HCT116 (cell line): ENCODE results near the gene TLCD5. TPM values are rescaled to one million over a fixed set of nuclear protein-coding genes. Genes with fewer than 3 reads are reported as not detected.

Experiments
- ATAC-seq: fragments of 200-7000 bp; cut with Tn5 transposase; 2 replicates; pipeline ENCODE4 v1.9.1; 2020; ENCODE audit warnings: mild to moderate bottlenecking, moderate library complexity
- BruUV-seq: library from RNA; stranded (reverse); fragments of 400-500 nt; replicated peaks from 2 replicates; lab custom pipeline; 2021; lab: Mats Ljungman, UMichigan
- CTCF ChIA-PET: fragments of 300-600 bp; sonication (Branson Sonifier 250); formaldehyde crosslinking; loops from one replicate; lab custom pipeline; 2021; ENCODE audit warnings: antibody characterized with exemption; lab: Charles Lee
- POLR2A ChIA-PET: fragments of 300-600, 350-600 bp; sonication (Branson Sonifier 250); formaldehyde crosslinking; loops from one replicate; lab custom pipeline; 2021; ENCODE audit warnings: antibody characterized with exemption; lab: Charles Lee
- RAD21 ChIA-PET, 2 experiments: fragments of 300-600 bp; sonication (Branson Sonifier 250); formaldehyde crosslinking; loops; one replicate each; lab custom pipeline; 2023; ENCODE audit warnings: low total read pairs in 2 of 2; ENCODE audit not compliant: uncharacterized antibody in 2 of 2, unreplicated experiment in 2 of 2, low non-redundant PET in 1 of 2; lab: Charles Lee
- DNase-seq: peaks from one replicate; pipeline ENCODE4 v3.0.0-alpha.2; 2010; ENCODE audit warnings: low read depth, low spot score
- H2AFZ ChIP-seq: fragments of 200-600 bp; shearing (Covaris generic), sonication (generic); 2 replicates; pipeline ENCODE4 v1.6.1; 2017; ENCODE audit warnings: low read depth, mixed run types, mixed read lengths, antibody characterized with exemption, low read length; ENCODE audit not compliant: poor library complexity, severe bottlenecking
- H3K27ac ChIP-seq: 2 replicates; pipeline ENCODE4 v1.5.1; 2012; ENCODE audit warnings: low read depth, low read length
- H3K27me3 ChIP-seq: fragments of 200-600 bp; sonication (generic); 2 replicates; pipeline ENCODE4 v1.6.1; 2016; ENCODE audit warnings: mixed run types, low read length, mixed read lengths; ENCODE audit not compliant: insufficient read depth
- H3K36me3 ChIP-seq, 2 experiments: fragments of 200-500 bp in 1 of 2; fragments of 200-600 bp in 1 of 2; sonication (Bioruptor generic) in 1 of 2; sonication (generic) in 1 of 2; 2 replicates each; pipeline versions ENCODE4 v1.5.1 to v1.6.1; 2014 to 2016; ENCODE audit warnings: low read length in 2 of 2, inconsistent platforms in 1 of 2, mixed read lengths in 1 of 2, mixed run types in 1 of 2; ENCODE audit not compliant: insufficient read depth in 2 of 2, control insufficient read depth in 1 of 2
- H3K4me1 ChIP-seq, 2 experiments: fragments of 200-600 bp in 1 of 2; sonication (generic) in 1 of 2; 2 replicates each; pipeline versions ENCODE4 v1.5.1 to v1.6.1; 2012 to 2017; ENCODE audit warnings: low read length in 2 of 2, inconsistent platforms in 1 of 2, mild to moderate bottlenecking in 1 of 2, mixed read lengths in 1 of 2, mixed run types in 1 of 2, moderate library complexity in 1 of 2; ENCODE audit not compliant: insufficient read depth in 2 of 2, control insufficient read depth in 1 of 2
- H3K4me2 ChIP-seq: fragments of 200-600 bp; sonication (generic); 2 replicates; pipeline ENCODE4 v1.6.1; 2017; ENCODE audit warnings: mixed run types, low read length, mixed read lengths
- H3K4me3 ChIP-seq, 2 experiments: fragments of 200-600 bp in 1 of 2; sonication (generic) in 1 of 2; replicated peaks in 1 of 2; 2 replicates each; pipeline ENCODE4 v1.5.1; 2011 to 2016; ENCODE audit warnings: low read length in 2 of 2, control low read depth in 1 of 2, low read depth in 1 of 2, mild to moderate bottlenecking in 1 of 2, mixed read lengths in 1 of 2, mixed run types in 1 of 2
- H3K79me2 ChIP-seq: fragments of 200-600 bp; sonication (generic); 2 replicates; pipeline ENCODE4 v1.6.1; 2017; ENCODE audit warnings: mild to moderate bottlenecking, mixed run types, low read length, moderate library complexity, mixed read lengths; ENCODE audit not compliant: insufficient read depth
- H3K9ac ChIP-seq: fragments of 200-600 bp; sonication (generic); 2 replicates; pipeline ENCODE4 v1.6.1; 2016; ENCODE audit warnings: low read length, mixed read lengths
- H3K9me2 ChIP-seq: fragments of 200-600 bp; sonication (generic), shearing (Covaris generic); 2 replicates; pipeline ENCODE4 v1.6.1; 2017; ENCODE audit warnings: mixed run types, mild to moderate bottlenecking, moderate library complexity; ENCODE audit not compliant: insufficient read depth
- H3K9me3 ChIP-seq, 2 experiments: fragments of 200-500 bp in 1 of 2; fragments of 200-600 bp in 1 of 2; sonication (Bioruptor generic) in 1 of 2; sonication (generic) in 1 of 2; 2 replicates each; pipeline ENCODE4 v1.6.1; 2014 to 2017; ENCODE audit warnings: low read length in 2 of 2, mixed read lengths in 2 of 2, inconsistent platforms in 1 of 2, low read depth in 1 of 2, mild to moderate bottlenecking in 1 of 2, mixed run types in 1 of 2, moderate library complexity in 1 of 2; ENCODE audit not compliant: control insufficient read depth in 1 of 2, insufficient read depth in 1 of 2
- H4K20me1 ChIP-seq: fragments of 200-600 bp; sonication (generic), shearing (Covaris generic); 2 replicates; pipeline ENCODE4 v1.6.1; 2017; ENCODE audit warnings: mixed run types, mild to moderate bottlenecking, moderate library complexity; ENCODE audit not compliant: insufficient read depth
- CEBPB ChIP-seq: IDR thresholded peaks from 2 replicates; pipeline ENCODE4 v1.6.1; 2012; ENCODE audit warnings: low read depth
- EZH2 ChIP-seq: fragments of 200-600 bp; sonication (generic); IDR thresholded peaks from 2 replicates; pipeline ENCODE4 v1.6.1; 2017; ENCODE audit warnings: antibody characterized with exemption, mixed run types
- JUND ChIP-seq: IDR thresholded peaks from 2 replicates; pipeline ENCODE4 v1.6.1; 2012
- POLR2A ChIP-seq: IDR thresholded peaks from 2 replicates; pipeline ENCODE4 v1.7.0; 2011; ENCODE audit warnings: borderline replicate concordance; ENCODE audit not compliant: insufficient read depth, insufficient read length; ENCODE audit errors: extremely low read depth
- RAD21 ChIP-seq: IDR thresholded peaks from 2 replicates; pipeline ENCODE4 v1.6.1; 2012; ENCODE audit warnings: low read depth, mild to moderate bottlenecking
- SIN3A ChIP-seq: IDR thresholded peaks from 2 replicates; pipeline ENCODE4 v1.6.1; 2012; ENCODE audit warnings: low read depth
- SP1 ChIP-seq: IDR thresholded peaks from 2 replicates; pipeline ENCODE4 v1.6.1; 2012; ENCODE audit warnings: low read depth
- ZBTB33 ChIP-seq: IDR thresholded peaks from 2 replicates; pipeline ENCODE4 v1.6.1; 2011; ENCODE audit warnings: mild to moderate bottlenecking, low read length, moderate library complexity; ENCODE audit not compliant: insufficient replicate concordance; ENCODE audit errors: extremely low read depth
- ZFX ChIP-seq: fragments of 450-650 bp; IDR thresholded peaks from 2 replicates; pipeline ENCODE4 v1.6.1; 2017
- intact Hi-C: fragments of 100-400 bp; cut with micrococcal nuclease; formaldehyde crosslinking; loops from 2 replicates; pipeline ENCODE4 v1.10.0; 2022
- total RNA-seq: library from RNA; stranded (reverse); gene quantifications from one replicate; pipeline ENCODE4 v1.2.1, GENCODE V29; 2021; ENCODE audit not compliant: unreplicated experiment
- TF ChIP-seq, protein P1 (sequence below): IDR thresholded peaks from 2 replicates; pipeline ENCODE4 v1.6.1; 2012; ENCODE audit warnings: low read depth

The TLCD5 gene
- total RNA-seq, 1 experiment from 2014 or later, result 9.1 TPM

- Histone ChIP-seq H3K9me2 (no peaks in the 10 kb centered on the region), H3K36me3 (no peaks in the 10 kb centered on the region), H3K9ac (no peak overlapping the region), H4K20me1 (no peaks in the 10 kb centered on the region), H3K4me2 (no peak overlapping the region), H3K4me3 (no peak overlapping the region), H3K27me3 (no peaks in the 10 kb centered on the region), H3K27ac (no peak overlapping the region), H2AFZ (no peak overlapping the region), H3K79me2 (no peaks in the 10 kb centered on the region), H3K4me1 (peaks cover 20 to 31% of the 10 kb centered on the region in 2 experiments), H3K9me3 (no peaks in the 10 kb centered on the region)
- intact Hi-C loops, result no loop called here
- no peak for DNase-seq
- BruUV-seq, result no TSS peak
- ChIA-PET CTCF (interaction anchor here (2.4 kb wide), 1 partner anchor 12 kb away, joined by 13 read pairs; no protein-coding TSS in a partner anchor), POLR2A (no interaction called here), RAD21 (no interaction called here)
- no peak for TF ChIP-seq CEBPB
- TF ChIP-seq, all 23 proteins: peak for 0
- ATAC-seq, result no peak
Observed at GRCh38 chr11:120314861-120315260, 10.2 kb upstream of the TLCD5 start.

- H3K27ac ChIP-seq, result peak overlapping the region; percentile 21; the same call in 1 of the 2 replicates
- TF ChIP-seq, protein P1, sequence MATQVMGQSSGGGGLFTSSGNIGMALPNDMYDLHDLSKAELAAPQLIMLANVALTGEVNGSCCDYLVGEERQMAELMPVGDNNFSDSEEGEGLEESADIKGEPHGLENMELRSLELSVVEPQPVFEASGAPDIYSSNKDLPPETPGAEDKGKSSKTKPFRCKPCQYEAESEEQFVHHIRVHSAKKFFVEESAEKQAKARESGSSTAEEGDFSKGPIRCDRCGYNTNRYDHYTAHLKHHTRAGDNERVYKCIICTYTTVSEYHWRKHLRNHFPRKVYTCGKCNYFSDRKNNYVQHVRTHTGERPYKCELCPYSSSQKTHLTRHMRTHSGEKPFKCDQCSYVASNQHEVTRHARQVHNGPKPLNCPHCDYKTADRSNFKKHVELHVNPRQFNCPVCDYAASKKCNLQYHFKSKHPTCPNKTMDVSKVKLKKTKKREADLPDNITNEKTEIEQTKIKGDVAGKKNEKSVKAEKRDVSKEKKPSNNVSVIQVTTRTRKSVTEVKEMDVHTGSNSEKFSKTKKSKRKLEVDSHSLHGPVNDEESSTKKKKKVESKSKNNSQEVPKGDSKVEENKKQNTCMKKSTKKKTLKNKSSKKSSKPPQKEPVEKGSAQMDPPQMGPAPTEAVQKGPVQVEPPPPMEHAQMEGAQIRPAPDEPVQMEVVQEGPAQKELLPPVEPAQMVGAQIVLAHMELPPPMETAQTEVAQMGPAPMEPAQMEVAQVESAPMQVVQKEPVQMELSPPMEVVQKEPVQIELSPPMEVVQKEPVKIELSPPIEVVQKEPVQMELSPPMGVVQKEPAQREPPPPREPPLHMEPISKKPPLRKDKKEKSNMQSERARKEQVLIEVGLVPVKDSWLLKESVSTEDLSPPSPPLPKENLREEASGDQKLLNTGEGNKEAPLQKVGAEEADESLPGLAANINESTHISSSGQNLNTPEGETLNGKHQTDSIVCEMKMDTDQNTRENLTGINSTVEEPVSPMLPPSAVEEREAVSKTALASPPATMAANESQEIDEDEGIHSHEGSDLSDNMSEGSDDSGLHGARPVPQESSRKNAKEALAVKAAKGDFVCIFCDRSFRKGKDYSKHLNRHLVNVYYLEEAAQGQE, result no peak
- no peak for TF ChIP-seq ZBTB33
- peak; percentile 71 for TF ChIP-seq SIN3A
- TF ChIP-seq ZFX, result no peak
- no peak for TF ChIP-seq RAD21
- no peak for TF ChIP-seq POLR2A
- TF ChIP-seq EZH2, result no peak
- peak; percentile 85 for TF ChIP-seq CEBPB
- TF ChIP-seq JUND, result peak; percentile 37; the same call in 1 of the 2 replicates
- peak; percentile 98 for TF ChIP-seq SP1
Observed at GRCh38 chr11:120316880-120317688, 8.0 kb upstream of the TLCD5 start.

More at GRCh38 chr11:120316880-120317688, 8.0 kb upstream of the TLCD5 start:
- peak overlapping the region; percentile 86 for H2AFZ ChIP-seq
- H3K9ac ChIP-seq, result 0 out of 2 replicates have a peak overlapping the region, but pooled peaks have one; percentile 22
- no peaks in the 10 kb centered on the region for H3K79me2 ChIP-seq
- peak overlapping the region; percentile 70 for H3K4me2 ChIP-seq
- no TSS peak for BruUV-seq
- ATAC-seq (peak; percentile 94), DNase-seq (no peak)
- intact Hi-C loops, result no loop called here
- peak overlapping the region in 1 of 2 experiments; percentile 36; a peak in 2 of 4 replicates for H3K4me3 ChIP-seq
- no peaks in the 10 kb centered on the region for H4K20me1 ChIP-seq
- no peaks in the 10 kb centered on the region for H3K9me3 ChIP-seq
- ChIA-PET CTCF (interaction anchor here (1.1 to 2.1 kb wide), 5 partner anchors 10 to 19 kb away, joined by 4 to 9 read pairs (median 6); partner anchors contain the start of gene ARHGEF12), POLR2A (no interaction called here), RAD21 (no interaction called here)
- H3K36me3 ChIP-seq, result no peaks in the 10 kb centered on the region
- no peaks in the 10 kb centered on the region for H3K9me2 ChIP-seq
- H3K4me1 ChIP-seq, result peaks cover 20 to 34% of the 10 kb centered on the region in 2 experiments
- H3K27me3 ChIP-seq, result no peaks in the 10 kb centered on the region
